Stomach (tissue), 9 donors: Measurements from ENCODE around the gene ERBIN. TPM values are rescaled to one million over a fixed set of nuclear protein-coding genes. Genes with fewer than 3 reads are reported as not detected.

Source experiments
- DNase-seq, 2 donors: peaks; one replicate each; pipeline versions ENCODE4 v3.0.0 to v3.0.0-alpha.2; 2013 to 2019
- H3K27ac ChIP-seq, 5 donors: fragments of 200-600 bp in 4 of 5; sonication (generic) in 4 of 5; one replicate each; pipeline ENCODE4 v1.5.1; 2013 to 2019; ENCODE audit warnings: mild to moderate bottlenecking in 1 of 5, moderate library complexity in 1 of 5
- H3K27me3 ChIP-seq, 3 donors: fragments of 200-600 bp; sonication (generic); one replicate each; pipeline ENCODE4 v1.5.1; 2017 to 2019; ENCODE audit warnings: mixed run types in 1 of 3
- H3K36me3 ChIP-seq, 4 donors: fragments of 200-600 bp; sonication (generic); 1 replicate in 3 of 4; 2 replicates in 1 of 4; pipeline ENCODE4 v1.5.1; 2016 to 2019
- H3K4me1 ChIP-seq, 4 donors: fragments of 200-600 bp; sonication (generic); one replicate each; pipeline ENCODE4 v1.5.1; 2016 to 2019
- H3K4me3 ChIP-seq, 4 donors: fragments of 200-600 bp; sonication (generic) in 3 of 4; one replicate each; pipeline ENCODE4 v1.5.1; 2016 to 2019; ENCODE audit warnings: mild to moderate bottlenecking in 1 of 4
- H3K9me3 ChIP-seq, 4 donors: fragments of 200-600 bp; sonication (generic); one replicate each; pipeline ENCODE4 v1.5.1; 2016 to 2019
- EP300 ChIP-seq: sonication (generic); formaldehyde crosslinking; IDR thresholded peaks from one replicate; pipeline ENCODE4 v1.6.1; 2017; ENCODE audit warnings: antibody characterized with exemption
- POLR2A ChIP-seq, 4 donors: fragments of 450-650 bp; IDR thresholded peaks; one replicate each; pipeline ENCODE4 v1.6.1; 2016; ENCODE audit warnings: antibody characterized with exemption in 4 of 4, control low read depth in 2 of 4, mild to moderate bottlenecking in 1 of 4, moderate library complexity in 1 of 4
- POLR2AphosphoS5 ChIP-seq, 3 donors: sonication (generic); formaldehyde crosslinking; IDR thresholded peaks; one replicate each; pipeline ENCODE4 v1.6.1; 2016; ENCODE audit warnings: antibody characterized with exemption in 3 of 3
- WGBS, 5 donors: extraction: QIAGEN DNeasy Blood & Tissue Kit in 3 of 5; methylation state at CpG; one replicate each; pipeline versions ENCODE4 v1.1.5 to v1.1.7; 2013 to 2018; 5-methylcytosine and 5-hydroxymethylcytosine counted together
- intact Hi-C: fragments of 100-400 bp; cut with DNase I; formaldehyde crosslinking; loops from one replicate; pipeline ENCODE4 v1.15.1; 2023; ENCODE audit warnings: low total_unique reads
- polyA plus RNA-seq, 3 donors: library from polyadenylated mRNA; stranded (reverse); fragments of 200-250 nt; gene quantifications; one replicate each; pipeline ENCODE4 v1.2.3, GENCODE V29; 2013
- total RNA-seq, 5 donors: library from RNA; depleted of rRNA; stranded (reverse); fragments of >200 nt; gene quantifications; one replicate each; pipeline versions ENCODE4 v1.1.0 to v1.2.3, GENCODE V29; 2014 to 2016
- TF ChIP-seq, protein P1 (sequence below), 7 experiments: fragments of 450-650 bp in 4 of 7; fragments of 200-600 bp in 3 of 7; sonication (generic) in 3 of 7; IDR thresholded peaks; one replicate each; pipeline ENCODE4 v1.5.1; 2016 to 2019; ENCODE audit warnings: antibody characterized with exemption in 7 of 7, control low read depth in 2 of 7, mild to moderate bottlenecking in 1 of 7
- donor health status: healthy with polysubstance abuse.
- donor health status: Bipolar disorder and iron deficiency.
- donor health status: healthy.

ERBIN gene
- total and polyA plus RNA-seq, 8 donors, result 10.3 to 207 (median 37.2) TPM

DNA sequence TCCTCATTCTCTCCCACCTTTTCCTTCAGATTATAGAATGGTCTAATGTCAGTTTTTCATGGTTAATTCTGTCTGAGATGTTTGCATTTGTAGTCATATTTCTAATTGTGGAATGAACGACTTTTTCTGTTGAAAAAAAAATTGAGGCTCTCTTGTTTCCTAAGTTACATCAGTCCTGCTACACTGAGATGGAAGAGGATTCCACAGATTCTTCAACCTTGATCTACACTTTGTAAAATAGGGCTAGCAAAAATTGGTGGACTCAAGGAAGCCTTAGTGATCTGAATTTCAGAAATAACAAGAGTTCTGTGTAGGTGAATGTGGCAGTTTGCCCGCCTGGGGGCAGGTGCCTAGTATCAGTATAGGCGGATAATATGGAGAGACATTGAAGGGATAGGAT is 51.9 kb downstream of the ERBIN start:
- peaks cover 0 to 26% (median 13%) of the 10 kb centered on the region in 4 donors for H3K4me1 ChIP-seq
- TF ChIP-seq EP300, result no peak
- H3K27me3 ChIP-seq, result no peaks in the 10 kb centered on the region
- no peak overlapping the region for H3K27ac ChIP-seq
- DNase-seq, result no peak
- no peaks in the 10 kb centered on the region for H3K9me3 ChIP-seq
- intact Hi-C loops, result no loop called here
- no peak overlapping the region for H3K4me3 ChIP-seq
- H3K36me3 ChIP-seq, result peaks cover 0 to 4% (median 0%) of the 10 kb centered on the region in 4 donors
- 87 to 94% (median 92%) methylated on average over 3 of the region's 3 CpGs for WGBS, 5 donors

DNA sequence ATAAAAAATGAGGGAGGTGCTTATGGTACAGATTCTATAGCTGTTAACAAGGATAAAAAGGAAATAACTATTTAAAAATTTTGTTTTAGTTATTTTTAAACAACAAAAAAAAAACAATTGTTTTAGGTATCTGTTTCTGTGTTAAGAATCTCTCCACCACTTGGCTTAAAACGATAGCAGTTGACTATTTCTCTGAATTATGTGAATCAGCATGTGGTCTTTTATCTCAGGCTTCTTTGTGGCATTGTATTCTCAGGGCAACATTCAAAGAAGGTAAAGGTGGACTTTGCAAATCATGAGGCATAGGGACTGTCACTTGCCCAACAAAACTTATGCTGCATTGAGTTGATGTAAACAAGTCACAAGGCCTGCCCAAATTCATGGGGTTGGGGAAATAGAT is 55.2 kb downstream of the ERBIN start:
- DNase-seq, result no peak
- 57 to 82% (median 67%) methylated on average over 1 of the region's 1 CpG for WGBS, 5 donors
- TF ChIP-seq EP300 (no peak), POLR2AphosphoS5 (IDR thresholded peaks at IDR 0.05) (no peak), POLR2A (IDR thresholded peaks at IDR 0.05) (no peak)
- TF ChIP-seq, protein P1, sequence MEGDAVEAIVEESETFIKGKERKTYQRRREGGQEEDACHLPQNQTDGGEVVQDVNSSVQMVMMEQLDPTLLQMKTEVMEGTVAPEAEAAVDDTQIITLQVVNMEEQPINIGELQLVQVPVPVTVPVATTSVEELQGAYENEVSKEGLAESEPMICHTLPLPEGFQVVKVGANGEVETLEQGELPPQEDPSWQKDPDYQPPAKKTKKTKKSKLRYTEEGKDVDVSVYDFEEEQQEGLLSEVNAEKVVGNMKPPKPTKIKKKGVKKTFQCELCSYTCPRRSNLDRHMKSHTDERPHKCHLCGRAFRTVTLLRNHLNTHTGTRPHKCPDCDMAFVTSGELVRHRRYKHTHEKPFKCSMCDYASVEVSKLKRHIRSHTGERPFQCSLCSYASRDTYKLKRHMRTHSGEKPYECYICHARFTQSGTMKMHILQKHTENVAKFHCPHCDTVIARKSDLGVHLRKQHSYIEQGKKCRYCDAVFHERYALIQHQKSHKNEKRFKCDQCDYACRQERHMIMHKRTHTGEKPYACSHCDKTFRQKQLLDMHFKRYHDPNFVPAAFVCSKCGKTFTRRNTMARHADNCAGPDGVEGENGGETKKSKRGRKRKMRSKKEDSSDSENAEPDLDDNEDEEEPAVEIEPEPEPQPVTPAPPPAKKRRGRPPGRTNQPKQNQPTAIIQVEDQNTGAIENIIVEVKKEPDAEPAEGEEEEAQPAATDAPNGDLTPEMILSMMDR (IDR thresholded peaks at IDR 0.05), result no peak
- Histone ChIP-seq H3K4me3 (no peak overlapping the region), H3K27me3 (no peaks in the 10 kb centered on the region), H3K9me3 (no peaks in the 10 kb centered on the region), H3K27ac (no peak overlapping the region), H3K36me3 (peaks cover 0 to 4% (median 0%) of the 10 kb centered on the region in 4 donors), H3K4me1 (peaks cover 13 to 48% (median 29%) of the 10 kb centered on the region in 4 donors)
- intact Hi-C loops, result no loop called here

DNA sequence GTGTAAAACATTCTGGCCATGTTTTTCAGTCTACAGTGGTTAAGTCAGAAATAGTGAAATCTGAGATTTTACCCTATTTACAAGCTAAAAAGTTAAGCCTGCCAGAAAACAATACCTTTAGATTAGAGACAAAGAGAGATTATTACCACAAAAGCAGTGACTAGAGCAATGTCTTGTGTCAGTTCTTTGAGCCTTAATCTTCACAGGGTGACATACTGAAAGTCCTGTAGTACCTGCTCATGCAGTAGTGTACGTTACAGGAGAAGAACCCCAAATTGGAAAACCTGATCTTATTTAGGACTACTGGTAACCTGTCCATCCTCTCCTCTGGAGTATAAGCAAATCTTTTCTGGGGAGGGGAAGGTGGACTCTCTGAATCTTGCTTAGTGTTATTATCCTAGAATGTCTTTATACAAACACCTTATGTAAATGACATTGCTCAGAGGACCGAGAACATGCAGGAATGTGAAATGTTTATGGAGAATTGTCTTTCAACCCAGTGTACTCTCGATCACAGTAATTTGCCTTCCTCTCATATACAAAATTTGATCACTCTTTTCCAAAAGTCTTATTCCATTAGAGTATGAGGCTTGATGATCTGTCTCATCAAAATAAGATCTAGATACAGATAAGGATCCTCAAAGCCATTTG is 55.7 kb downstream of the ERBIN start:
- no peaks in the 10 kb centered on the region for H3K27me3 ChIP-seq
- 74 to 87% (median 85%) methylated on average over 3 of the region's 3 CpGs for WGBS, 5 donors
- peaks cover 0 to 4% (median 0%) of the 10 kb centered on the region in 4 donors for H3K36me3 ChIP-seq
- no peak for DNase-seq
- H3K4me1 ChIP-seq, result peaks cover 17 to 48% (median 32%) of the 10 kb centered on the region in 4 donors
- intact Hi-C loops, result no loop called here
- H3K27ac ChIP-seq, result no peak overlapping the region
- H3K4me3 ChIP-seq, result no peak overlapping the region
- TF ChIP-seq EP300 (no peak), POLR2AphosphoS5 (IDR thresholded peaks at IDR 0.05) (no peak), POLR2A (IDR thresholded peaks at IDR 0.05) (no peak)
- TF ChIP-seq, protein P1 (IDR thresholded peaks at IDR 0.05), result no peak
- no peaks in the 10 kb centered on the region for H3K9me3 ChIP-seq

DNA sequence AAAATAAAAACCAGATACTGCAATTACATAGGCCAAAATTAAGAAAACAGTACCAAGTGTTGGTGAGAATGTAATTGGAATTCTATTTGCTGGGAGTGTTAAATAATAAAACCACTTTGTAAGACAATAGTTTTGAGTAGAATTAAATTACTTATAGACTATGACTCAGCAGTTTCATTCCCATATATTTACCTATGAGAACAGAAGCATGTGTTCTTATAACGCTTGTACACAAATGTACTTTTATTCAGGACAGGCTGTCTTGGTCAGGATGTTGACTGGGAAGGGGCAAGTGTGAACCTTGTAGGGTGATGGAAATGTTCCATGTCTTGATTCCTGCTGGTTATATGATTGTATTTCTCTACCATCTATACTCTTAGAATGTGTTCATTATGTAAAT is 56.3 kb downstream of the ERBIN start:
- peaks cover 0 to 4% (median 0%) of the 10 kb centered on the region in 4 donors for H3K36me3 ChIP-seq
- H3K9me3 ChIP-seq, result no peaks in the 10 kb centered on the region
- peaks cover 17 to 51% (median 33%) of the 10 kb centered on the region in 4 donors for H3K4me1 ChIP-seq
- no peak overlapping the region for H3K27ac ChIP-seq
- intact Hi-C loops, result no loop called here
- no peak for DNase-seq
- WGBS, 5 donors, result 82 to 96% (median 86%) methylated on average over 1 of the region's 1 CpG
- no peak for TF ChIP-seq POLR2A (IDR thresholded peaks at IDR 0.05)
- TF ChIP-seq, protein P1 (IDR thresholded peaks at IDR 0.05), result no peak
- TF ChIP-seq EP300, result no peak
- TF ChIP-seq POLR2AphosphoS5 (IDR thresholded peaks at IDR 0.05), result no peak
- H3K27me3 ChIP-seq, result no peaks in the 10 kb centered on the region
- no peak overlapping the region for H3K4me3 ChIP-seq
